ENCODE data around the gene XRCC5. TPM values are rescaled to one million over a fixed set of nuclear protein-coding genes. Genes with fewer than 3 reads are reported as not detected.

Gene XRCC5
- total RNA-seq, 1 experiment from 2014 or later, result 322 TPM

- H3K27me3 ChIP-seq (ENCODE audit: control insufficient read depth, insufficient read depth, low read length), result no peaks in the 10 kb centered on the region
- CTCF ChIA-PET, result interaction anchor here (0.7 kb wide), 1 partner anchor 136 kb away, joined by 4 read pairs; no protein-coding TSS in a partner anchor
- POLR2A ChIA-PET, result no interaction called here
- no TSS peak for BruUV-seq (replicated peaks)
- TF ChIP-seq, protein P1, sequence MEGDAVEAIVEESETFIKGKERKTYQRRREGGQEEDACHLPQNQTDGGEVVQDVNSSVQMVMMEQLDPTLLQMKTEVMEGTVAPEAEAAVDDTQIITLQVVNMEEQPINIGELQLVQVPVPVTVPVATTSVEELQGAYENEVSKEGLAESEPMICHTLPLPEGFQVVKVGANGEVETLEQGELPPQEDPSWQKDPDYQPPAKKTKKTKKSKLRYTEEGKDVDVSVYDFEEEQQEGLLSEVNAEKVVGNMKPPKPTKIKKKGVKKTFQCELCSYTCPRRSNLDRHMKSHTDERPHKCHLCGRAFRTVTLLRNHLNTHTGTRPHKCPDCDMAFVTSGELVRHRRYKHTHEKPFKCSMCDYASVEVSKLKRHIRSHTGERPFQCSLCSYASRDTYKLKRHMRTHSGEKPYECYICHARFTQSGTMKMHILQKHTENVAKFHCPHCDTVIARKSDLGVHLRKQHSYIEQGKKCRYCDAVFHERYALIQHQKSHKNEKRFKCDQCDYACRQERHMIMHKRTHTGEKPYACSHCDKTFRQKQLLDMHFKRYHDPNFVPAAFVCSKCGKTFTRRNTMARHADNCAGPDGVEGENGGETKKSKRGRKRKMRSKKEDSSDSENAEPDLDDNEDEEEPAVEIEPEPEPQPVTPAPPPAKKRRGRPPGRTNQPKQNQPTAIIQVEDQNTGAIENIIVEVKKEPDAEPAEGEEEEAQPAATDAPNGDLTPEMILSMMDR (IDR thresholded peaks at IDR 0.05), result no peak
- TF ChIP-seq, protein P2, sequence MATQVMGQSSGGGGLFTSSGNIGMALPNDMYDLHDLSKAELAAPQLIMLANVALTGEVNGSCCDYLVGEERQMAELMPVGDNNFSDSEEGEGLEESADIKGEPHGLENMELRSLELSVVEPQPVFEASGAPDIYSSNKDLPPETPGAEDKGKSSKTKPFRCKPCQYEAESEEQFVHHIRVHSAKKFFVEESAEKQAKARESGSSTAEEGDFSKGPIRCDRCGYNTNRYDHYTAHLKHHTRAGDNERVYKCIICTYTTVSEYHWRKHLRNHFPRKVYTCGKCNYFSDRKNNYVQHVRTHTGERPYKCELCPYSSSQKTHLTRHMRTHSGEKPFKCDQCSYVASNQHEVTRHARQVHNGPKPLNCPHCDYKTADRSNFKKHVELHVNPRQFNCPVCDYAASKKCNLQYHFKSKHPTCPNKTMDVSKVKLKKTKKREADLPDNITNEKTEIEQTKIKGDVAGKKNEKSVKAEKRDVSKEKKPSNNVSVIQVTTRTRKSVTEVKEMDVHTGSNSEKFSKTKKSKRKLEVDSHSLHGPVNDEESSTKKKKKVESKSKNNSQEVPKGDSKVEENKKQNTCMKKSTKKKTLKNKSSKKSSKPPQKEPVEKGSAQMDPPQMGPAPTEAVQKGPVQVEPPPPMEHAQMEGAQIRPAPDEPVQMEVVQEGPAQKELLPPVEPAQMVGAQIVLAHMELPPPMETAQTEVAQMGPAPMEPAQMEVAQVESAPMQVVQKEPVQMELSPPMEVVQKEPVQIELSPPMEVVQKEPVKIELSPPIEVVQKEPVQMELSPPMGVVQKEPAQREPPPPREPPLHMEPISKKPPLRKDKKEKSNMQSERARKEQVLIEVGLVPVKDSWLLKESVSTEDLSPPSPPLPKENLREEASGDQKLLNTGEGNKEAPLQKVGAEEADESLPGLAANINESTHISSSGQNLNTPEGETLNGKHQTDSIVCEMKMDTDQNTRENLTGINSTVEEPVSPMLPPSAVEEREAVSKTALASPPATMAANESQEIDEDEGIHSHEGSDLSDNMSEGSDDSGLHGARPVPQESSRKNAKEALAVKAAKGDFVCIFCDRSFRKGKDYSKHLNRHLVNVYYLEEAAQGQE (IDR thresholded peaks at IDR 0.05; ENCODE audit: insufficient read depth in 1 of 2, low read depth in 2 of 2, low read length in 1 of 2), result no peak
- TF ChIP-seq POLR2AphosphoS5 (IDR thresholded peaks at IDR 0.05; ENCODE audit: low read depth, low read length), result no peak
- no peak for TF ChIP-seq SIN3A (IDR thresholded peaks at IDR 0.05; ENCODE audit: borderline replicate concordance, insufficient read depth, low read depth, low read length)
- TF ChIP-seq TCF7L2 (IDR thresholded peaks at IDR 0.05; ENCODE audit: low read depth, low read length), result no peak
- H3K27ac ChIP-seq (ENCODE audit: low read length), result no peak overlapping the region
- no peaks in the 10 kb centered on the region for H3K4me1 ChIP-seq (ENCODE audit: control insufficient read depth, insufficient read depth, low read length)
- intact Hi-C loops (cut with micrococcal nuclease; ENCODE audit: unreplicated experiment), result no loop called here
- DNase-seq (ENCODE audit: low read depth, low spot score), result no peak
- in situ Hi-C loops (cut with HindIII; ENCODE audit: low pct_unique_long_range_greater_than_20kb, low sequenced_read_pairs), result no loop called here
- H3K9me3 ChIP-seq (ENCODE audit: control insufficient read depth, insufficient read depth, low read depth, low read length), result no peaks in the 10 kb centered on the region
- no peak for ATAC-seq
- peaks cover 50% of the 10 kb centered on the region for H3K36me3 ChIP-seq (ENCODE audit: control insufficient read depth, insufficient read depth, low read length)
- H3K4me3 ChIP-seq (ENCODE audit: low read depth in 2 of 2, low read length in 2 of 2), result no peak overlapping the region
These were observed 50.0 kb downstream of the XRCC5 start for GRCh38 chr2:216159144-216159543.

- ATAC-seq (no peak), DNase-seq (ENCODE audit: low read depth, low spot score) (no peak)
- ChIA-PET POLR2A (no interaction called here), CTCF (interaction anchor here (0.7 kb wide), 1 partner anchor 137 kb away, joined by 4 read pairs; no protein-coding TSS in a partner anchor)
- Histone ChIP-seq H3K27ac (ENCODE audit: low read length) (no peak overlapping the region), H3K4me3 (ENCODE audit: low read depth in 2 of 2, low read length in 2 of 2) (no peak overlapping the region), H3K36me3 (ENCODE audit: control insufficient read depth, insufficient read depth, low read length) (peaks cover 50% of the 10 kb centered on the region), H3K9me3 (ENCODE audit: control insufficient read depth, insufficient read depth, low read depth, low read length) (no peaks in the 10 kb centered on the region), H3K27me3 (ENCODE audit: control insufficient read depth, insufficient read depth, low read length) (no peaks in the 10 kb centered on the region), H3K4me1 (ENCODE audit: control insufficient read depth, insufficient read depth, low read length) (no peaks in the 10 kb centered on the region)
- TF ChIP-seq SIN3A (IDR thresholded peaks at IDR 0.05; ENCODE audit: borderline replicate concordance, insufficient read depth, low read depth, low read length), result no peak
- no peak for TF ChIP-seq POLR2AphosphoS5 (IDR thresholded peaks at IDR 0.05; ENCODE audit: low read depth, low read length)
- TF ChIP-seq, protein P1 (IDR thresholded peaks at IDR 0.05), result no peak
- TF ChIP-seq TCF7L2 (IDR thresholded peaks at IDR 0.05; ENCODE audit: low read depth, low read length), result no peak
- TF ChIP-seq, protein P2 (IDR thresholded peaks at IDR 0.05; ENCODE audit: insufficient read depth in 1 of 2, low read depth in 2 of 2, low read length in 1 of 2), result no peak
- no TSS peak for BruUV-seq (replicated peaks)
- in situ Hi-C loops (cut with HindIII; ENCODE audit: low pct_unique_long_range_greater_than_20kb, low sequenced_read_pairs), result no loop called here
- intact Hi-C loops (cut with micrococcal nuclease; ENCODE audit: unreplicated experiment), result no loop called here
These were observed 50.5 kb downstream of the XRCC5 start for GRCh38 chr2:216159646-216160045.
